Stimulated activated naive CD8-positive, alpha-beta T cell treated with anti-CD3 and anti-CD28 coated beads, Interleukin-15, Interleukin-2, amounts not matched to agents 100 U/mL and 50 U/mL, for 24 hours (primary cell): ENCODE measurements around the gene GRIK3.
"Not testable (repeated sequence)": the region's sequence is repeated elsewhere in the genome, so short reads cannot be mapped to it uniquely, and the experiment has no call there.

Experiments used
- ATAC-seq: fragments of 150-1000 bp; cut with Tn5 transposase; one replicate; pipeline ENCODE4 v1.10.0; 2021
- DNase-seq: peaks from one replicate; pipeline ENCODE4 v3.0.0; 2021

GRIK3 gene

DNA sequence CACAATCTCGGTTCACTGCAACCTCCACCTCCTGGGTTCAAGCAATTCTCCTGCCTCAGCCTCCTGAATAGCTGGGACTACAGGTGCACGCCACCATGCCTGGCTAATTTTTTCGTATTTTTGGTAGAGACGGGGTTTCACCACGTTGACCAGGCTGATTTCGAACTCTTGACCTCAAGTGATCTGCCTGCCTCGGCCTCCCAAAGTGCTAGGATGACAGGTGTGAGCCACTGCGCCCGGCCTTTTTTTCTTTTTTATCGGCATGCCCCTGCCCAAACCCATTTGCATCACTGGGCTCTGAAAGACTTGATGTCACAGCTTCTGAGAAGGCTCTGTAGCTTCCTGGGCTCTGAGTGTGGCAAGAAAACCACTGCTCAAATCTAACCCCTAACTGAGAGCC, 125.0 kb downstream of the GRIK3 start:
- DNase-seq, ATAC-seq: not testable (repeated sequence)

DNA sequence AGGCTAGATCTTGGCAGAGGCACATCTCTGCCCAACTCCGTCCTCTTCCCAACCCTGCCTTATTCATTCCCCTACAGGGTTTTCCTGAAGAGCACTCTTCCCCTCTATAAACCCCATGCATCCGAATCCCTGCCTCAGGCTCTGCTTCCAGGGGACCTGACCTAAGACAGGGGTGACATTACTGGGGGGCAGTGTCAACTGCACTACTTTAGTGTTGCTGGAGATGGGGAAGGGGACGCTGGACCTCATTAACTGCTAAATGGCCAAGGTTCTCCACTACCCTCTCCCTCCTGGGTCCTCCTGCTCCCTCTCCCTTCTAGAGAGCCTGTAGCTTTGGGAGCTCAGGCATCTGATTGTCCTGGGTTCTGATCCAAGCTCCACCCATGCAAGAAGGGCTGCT, 126.2 kb downstream of the GRIK3 start:
- DNase-seq (no peak), ATAC-seq (no peak)

DNA sequence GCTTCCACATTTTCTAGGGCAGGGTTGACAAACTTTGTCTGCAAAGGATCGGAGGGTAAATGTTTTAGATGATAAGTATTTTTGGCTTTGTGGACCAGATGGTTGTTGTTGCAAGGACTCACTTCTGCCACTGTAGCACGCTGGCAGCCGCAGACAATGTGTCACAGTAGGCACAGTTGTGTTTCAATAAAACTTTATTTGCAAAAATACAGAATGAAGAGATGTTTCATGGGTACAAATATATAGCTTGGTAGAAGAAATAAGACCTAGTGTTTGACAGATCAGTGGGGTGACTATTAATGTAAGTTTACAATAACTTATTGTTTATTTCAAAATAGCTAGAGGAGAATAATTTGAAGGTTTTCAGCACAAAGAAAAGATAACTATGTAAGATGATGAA, 127.8 kb downstream of the GRIK3 start:
- DNase-seq (no peak), ATAC-seq (no peak)

DNA sequence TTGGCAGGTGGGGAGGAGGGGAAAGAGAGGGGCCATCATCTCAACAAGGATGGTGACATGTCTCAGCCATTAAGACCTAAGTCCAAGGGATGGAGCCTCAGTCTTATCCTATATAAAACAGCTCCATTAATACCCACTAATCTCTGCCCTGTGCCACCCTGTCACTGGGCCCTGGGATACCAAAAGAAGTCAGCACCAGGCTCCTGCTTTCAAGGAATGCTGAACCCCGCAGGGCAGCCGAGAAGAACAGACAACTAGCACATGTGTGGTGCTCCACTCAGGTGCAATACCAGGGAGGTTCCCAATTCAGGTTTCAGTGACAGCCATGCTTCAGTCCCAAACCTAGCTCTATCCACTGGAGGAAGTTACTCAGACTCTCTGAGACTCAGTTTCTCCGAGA, 128.4 kb downstream of the GRIK3 start:
- no peak for ATAC-seq

DNA sequence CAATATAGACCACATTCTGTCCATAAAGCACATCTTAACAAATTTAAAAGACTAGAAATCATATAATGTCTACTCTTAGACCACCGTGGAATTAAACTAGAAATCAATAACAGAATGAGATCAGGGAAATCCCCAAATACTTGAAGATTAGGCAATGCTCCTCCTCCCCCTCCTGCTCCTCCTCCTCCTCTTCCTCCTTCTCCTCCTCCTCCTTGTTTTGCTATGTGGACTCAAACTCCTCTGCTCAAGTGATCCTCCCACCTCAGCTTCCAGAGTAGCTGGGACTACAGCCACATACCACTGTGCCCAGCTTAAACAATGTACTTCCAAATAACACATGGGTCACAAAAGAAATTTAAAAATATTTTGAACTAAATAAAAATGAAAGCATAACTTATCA, 134.2 kb downstream of the GRIK3 start:
- DNase-seq (no peak), ATAC-seq (no peak)

More for the DNA sequence above, 128.4 kb downstream of the GRIK3 start:
- no peak for DNase-seq

DNA sequence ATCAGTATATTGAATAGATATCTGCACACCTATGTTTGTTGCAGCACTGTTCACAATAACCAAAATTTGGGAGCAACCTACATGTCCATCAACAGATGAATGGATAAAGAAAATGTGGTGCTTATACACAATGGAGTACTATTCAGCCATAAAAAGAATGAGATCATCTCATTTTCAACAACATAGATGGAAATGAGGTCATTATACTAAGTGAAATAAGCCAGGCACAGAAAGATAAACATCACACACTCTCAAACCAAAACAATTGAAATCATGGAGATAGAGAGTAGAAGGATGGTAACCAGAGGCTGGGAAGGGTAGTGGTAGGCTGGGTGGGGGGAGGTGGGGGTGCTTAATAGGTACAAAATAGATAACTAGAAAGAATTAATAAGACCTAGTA, 136.5 kb downstream of the GRIK3 start:
- ATAC-seq, DNase-seq: not testable (repeated sequence)

DNA sequence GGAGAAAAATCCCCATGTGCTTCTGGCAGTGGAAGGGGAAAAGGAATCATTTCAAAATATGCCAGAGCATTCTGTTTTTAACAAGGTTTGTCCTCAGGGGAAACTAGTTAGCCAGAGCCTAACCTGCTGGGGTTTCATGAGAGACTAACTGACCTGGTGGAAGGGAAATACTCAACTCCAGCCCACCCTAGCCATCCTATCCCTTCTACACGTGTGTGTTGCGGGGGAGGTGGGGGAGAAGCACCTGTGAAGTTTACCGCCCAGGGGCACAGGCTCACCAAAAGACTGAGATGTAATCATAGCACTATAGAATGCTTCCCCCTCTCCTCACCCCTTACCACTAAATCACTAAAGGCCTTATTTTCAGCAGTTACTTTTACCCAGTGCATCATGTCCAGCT, 139.5 kb downstream of the GRIK3 start:
- no peak for ATAC-seq
- DNase-seq, result no peak

DNA sequence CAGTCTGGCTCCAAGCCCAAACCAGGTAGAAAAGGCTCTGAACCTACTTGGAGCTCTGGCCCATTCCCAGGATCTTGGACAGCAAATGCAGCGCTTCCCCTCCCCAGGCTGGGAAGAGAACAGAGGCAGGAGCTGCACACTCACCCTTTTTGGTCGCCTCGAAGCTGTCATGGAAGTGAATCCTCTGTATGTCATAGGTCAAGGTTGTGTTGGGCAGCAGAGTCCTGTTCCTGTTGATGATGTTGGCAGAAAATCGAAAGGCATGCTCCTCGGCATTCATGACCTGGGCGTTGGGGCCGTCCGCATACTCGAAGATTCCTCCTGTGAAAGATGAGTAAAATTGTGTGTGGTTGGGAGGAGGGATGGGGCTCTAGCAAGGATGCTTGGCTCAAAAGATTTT, 143.5 kb downstream of the GRIK3 start:
- ATAC-seq, result no peak
- no peak for DNase-seq

DNA sequence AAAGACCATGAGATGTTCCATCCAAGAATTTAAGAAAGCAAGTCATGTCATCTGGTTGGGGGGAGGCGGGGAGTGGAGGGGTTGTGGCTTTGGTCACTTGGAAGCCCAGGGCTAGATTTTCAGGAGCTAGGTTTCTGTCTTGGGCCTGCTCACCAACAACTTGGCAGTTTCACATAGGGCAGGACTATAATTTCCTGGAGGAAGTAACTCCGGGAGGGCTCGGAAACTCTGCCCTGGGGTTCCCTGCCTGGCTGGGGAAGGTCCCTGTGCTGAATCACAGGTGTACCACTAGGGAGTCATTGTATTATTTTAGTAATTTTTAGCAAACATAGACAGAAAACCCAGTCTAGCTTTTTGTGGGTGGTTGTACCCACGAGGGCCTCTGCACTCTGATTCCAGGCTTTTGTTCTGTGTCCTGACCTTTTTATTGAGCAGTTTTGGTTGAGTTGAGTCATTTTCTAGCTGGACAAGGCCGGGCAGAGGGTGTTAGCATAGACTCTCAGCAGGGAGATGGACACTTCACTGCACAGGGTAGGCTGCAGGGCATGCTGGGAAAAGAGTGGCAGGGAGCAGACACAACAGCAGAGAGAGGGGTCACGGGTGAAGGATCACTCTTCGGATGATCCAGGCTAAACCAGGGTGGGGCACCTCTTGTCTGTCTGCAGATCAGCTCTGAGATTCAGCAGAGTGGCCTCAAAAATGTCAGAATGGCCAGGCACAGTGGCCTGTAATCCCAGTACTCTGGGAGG, 144.7 kb downstream of the GRIK3 start:
- no peak for DNase-seq
- no peak for ATAC-seq

DNA sequence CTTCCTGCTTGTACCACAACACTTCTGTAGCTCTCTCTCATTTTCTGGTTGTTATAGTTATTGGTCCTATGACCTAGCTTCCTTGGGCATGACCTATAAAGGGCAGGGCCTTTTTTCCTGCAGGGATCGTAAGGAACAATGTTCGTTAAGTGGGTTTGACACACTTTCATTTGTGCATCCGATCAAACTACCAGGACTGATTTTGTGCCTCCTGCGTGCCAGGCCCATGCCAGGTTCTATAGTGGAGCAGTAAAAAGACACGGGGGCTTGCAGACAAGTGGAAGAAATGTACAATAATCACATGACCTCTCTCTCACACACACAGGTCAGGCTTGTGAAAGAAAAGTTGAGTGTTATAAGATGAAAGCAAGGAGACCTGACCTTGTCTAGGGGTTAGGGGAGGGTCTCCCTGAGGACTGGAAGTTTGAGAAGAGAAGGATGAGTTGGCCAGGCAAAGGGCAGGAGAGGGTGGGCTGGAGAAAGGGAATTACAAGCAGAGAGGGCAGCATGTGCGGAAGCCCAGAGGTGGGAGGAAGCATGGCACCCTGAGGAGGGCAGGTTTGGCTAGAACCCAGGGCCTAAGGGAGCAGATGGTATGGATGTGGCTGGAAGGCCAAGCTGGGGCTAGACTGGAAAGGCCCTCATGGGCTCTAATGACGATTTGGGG, 145.4 kb downstream of the GRIK3 start:
- ATAC-seq, result no peak
- DNase-seq, result no peak

DNA sequence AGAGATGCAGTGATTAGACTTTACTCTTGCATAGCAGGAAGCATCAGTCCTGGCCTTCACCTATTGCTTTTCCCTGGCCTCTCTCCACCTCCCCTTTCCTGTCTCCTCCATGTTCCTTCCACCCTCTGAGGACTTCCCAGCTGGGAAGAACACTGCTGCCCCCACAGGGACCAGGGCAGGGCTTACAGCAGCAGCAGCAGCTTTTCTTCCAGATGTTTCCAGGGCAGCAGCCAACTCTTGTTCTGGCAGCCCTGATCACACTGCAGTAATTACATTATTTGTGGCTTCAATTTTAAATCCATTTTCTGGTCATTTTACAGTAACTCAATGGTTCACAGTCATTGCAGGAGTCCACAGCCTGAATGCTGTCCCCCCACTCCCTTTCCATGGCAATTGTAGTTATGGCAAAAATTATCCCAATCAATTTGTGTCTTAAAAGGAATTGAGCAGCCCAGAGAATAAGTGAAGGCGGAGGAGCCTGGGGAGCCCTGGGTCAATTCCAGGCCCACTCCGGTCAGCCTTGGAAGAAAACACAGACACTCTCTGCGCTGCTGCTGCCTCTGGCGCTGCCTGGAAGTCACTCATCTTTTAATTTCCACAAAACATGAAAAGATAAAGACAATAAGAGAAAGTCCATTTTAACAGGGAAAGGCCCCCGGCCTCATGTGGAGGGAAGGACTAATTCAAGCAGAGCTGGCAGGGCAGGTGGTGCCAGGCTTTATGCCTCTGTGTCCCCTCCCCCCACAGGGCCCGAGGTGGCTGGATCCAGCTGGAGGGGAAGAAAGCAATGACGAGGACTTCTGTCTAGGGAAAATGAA, 148.6 kb downstream of the GRIK3 start:
- ATAC-seq (no peak), DNase-seq (no peak)

DNA sequence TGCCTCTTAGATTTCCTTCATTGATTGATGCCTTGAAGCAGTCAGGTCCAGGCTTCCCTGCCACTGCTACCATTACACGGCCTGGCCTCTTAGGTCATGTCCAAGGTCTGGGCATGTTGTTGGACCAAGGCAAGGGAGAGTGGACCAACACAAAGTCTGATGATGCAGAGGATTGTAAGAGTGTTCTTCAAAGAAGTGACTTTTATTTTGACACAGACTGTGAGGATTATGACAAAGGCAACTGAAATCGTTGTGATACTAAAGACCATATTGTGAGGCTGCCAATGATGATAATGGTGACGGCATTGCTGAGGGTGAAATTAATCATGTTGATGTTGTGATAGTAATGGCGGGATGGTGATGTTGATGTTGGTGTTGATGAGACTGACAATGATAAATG, 149.5 kb downstream of the GRIK3 start:
- ATAC-seq (no peak), DNase-seq (no peak)

DNA sequence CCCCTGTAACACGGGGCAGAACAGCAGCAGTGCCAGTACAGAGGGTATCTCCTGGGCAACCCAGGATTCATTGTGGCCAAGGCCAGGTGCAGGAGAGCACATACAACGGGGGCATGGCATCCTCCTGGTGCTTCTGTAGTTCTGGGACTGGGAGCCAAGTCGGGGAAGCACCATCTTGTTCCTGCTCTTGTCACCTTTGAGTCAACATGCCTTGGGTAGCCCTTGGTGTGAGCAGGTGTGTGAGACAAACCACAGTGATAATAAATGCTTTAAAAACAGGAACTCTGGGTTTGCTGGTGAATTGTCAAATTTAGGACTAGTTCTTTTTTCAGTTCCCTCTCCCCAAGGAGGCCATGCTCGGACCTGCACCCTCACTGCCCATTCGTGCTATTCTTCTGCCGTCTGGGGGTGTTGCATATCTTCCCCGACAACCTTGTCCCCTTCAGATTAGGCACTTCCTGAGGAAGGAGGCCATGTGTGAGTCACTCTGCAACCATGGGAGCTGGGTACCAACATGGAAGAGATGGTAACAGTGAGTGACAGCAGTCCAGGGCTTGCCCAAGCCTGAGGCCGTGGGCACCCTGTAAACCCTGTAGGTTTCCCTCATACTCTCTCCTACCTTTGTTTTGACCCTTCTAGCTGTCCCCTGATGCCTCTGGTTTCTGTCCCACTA, 150.2 kb downstream of the GRIK3 start:
- no peak for DNase-seq
- no peak for ATAC-seq

DNA sequence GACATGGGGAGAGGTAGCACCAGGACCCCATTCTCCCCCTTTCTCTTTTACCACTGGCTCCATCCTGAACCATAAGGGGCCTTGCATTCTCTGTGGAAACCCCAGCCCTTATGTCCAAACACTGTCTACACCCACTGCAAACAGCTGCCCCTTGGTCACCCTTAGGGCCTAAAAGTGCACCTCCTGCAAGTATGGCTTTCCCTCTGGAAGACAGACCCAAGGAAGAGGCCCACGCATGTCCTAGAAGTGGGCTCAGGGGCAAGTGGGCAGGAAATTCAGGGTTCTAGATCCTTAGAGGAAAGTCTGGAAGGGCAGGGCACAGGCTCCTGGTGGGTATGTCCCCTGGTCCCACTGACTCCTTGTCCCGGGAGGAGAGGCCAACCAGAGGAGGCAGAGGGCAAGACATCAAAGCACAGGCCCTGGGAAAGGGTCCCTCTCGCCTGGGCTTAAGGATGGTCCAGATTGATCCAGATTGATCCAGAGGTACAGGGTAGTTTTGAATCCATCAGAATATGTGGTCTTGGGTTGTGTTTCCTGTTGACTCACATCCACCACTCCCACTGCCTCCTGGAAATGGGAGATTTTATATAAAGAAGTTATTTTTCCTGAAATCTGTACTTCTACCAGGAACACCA, 150.9 kb downstream of the GRIK3 start:
- DNase-seq (no peak), ATAC-seq (no peak)

DNA sequence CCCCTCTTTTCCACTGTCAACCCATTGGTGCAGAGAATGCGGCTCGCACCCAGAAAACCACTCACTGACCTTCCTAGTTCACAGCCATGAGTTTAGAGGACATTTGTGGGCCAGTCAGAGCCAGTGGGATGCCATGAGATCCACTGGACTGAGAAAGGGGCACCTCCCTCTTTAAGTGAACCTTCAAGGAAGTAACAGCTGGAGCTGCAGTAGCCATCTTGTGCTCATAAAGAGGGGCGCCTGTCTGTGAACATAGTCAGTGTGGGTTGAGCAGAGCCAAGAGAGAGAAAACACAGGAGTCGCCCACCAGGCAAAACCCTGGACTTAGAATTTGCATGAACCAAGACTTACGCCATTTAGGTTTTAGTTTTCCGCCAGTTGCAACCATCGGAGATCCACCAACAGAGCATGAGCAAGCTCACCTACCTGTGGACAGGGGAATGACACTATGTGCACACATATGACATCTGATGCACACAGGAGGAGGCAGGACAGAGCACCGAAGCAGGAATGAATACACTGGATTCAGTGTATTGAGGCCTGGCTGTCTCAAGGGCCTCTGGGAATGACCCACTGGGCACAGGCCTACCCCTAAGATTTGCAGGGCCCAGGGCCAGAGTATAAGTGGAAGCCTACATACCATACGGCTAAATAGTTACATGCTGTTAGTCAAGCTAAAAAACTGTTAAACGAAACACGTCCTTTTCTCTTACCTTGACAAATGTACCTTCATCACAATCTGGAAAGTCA, 151.6 kb downstream of the GRIK3 start:
- ATAC-seq (no peak), DNase-seq (no peak)

DNA sequence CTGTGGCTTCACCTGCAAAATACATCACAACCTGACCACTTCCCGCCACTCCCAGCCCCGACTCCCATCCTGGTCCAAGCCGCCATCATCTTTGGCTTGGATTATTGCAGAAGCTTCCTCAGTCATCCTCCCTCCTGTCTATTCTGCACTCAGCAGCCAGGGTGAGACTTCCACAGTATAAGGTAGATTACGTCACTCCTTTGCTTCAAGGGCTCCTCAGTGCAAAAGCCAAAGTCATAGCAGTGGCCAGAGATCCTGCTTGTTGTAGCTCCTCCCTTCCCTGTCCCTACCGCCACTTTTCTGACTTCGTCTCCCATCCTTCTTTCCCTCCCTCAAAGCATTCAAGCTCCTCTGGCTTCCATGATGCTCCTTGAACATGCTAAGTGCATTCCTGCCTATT, 152.8 kb downstream of the GRIK3 start:
- no peak for ATAC-seq

DNA sequence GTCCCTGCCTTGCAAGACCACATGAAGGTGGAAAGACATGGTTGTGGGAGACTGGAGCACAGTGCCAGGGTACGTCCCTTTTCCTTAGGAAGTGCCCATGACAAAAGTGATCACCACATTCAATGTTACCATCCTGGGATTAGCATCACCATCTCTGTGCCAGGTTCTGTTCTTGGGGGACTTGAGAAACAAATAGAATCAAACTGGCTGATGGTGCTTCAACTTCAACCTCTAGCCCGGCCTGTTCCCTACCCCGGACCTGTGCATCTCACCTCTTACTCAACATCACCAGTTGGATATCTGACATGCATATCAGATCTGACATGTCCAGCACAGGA, 153.3 kb downstream of the GRIK3 start:
- no peak for ATAC-seq
- DNase-seq, result no peak

More for the DNA sequence above, 152.8 kb downstream of the GRIK3 start:
- no peak for DNase-seq

DNA sequence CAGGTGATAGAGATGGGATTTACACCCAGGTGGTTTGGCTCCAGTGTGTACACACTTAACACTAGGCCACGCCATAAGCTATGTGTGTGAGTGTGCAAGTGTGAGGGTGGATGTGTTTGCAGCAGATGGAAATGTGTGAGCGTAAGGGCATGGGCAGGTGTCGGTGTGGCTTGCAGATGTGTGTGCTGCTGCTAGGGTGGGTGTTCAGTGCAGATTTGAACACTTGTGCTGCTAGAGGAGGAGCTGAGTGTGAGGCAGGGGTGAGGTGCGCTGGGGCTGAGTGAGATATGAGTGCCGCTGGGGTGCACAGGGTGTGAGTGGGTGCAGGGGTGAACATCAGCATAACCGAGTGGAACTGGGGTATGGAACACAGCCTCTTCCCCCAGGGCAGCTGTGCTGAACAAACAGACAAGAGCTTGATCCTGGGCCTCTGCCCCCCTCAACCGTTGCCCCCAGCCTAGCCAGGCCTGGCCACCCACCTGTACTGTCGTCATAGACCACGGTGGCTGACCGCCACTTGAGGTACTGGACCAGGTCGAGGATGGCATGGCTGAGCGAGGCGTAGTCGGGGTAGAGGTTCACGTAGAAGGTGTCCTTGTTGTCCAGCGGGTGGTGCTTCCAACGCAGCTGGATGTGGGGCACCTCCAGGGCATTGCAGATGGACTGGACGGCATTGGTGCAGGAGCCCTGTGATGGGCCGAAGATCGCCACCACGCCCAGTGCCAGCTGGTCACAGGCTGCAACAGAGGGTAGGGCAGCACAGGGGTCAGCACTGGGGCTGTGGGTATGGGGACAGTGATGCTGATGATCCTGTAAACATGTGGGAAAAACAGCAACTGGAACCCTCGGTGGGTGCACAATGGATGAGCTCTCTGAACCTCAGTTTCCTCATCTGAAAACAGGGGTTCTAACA, 153.9 kb downstream of the GRIK3 start:
- ATAC-seq, result no peak
- no peak for DNase-seq

DNA sequence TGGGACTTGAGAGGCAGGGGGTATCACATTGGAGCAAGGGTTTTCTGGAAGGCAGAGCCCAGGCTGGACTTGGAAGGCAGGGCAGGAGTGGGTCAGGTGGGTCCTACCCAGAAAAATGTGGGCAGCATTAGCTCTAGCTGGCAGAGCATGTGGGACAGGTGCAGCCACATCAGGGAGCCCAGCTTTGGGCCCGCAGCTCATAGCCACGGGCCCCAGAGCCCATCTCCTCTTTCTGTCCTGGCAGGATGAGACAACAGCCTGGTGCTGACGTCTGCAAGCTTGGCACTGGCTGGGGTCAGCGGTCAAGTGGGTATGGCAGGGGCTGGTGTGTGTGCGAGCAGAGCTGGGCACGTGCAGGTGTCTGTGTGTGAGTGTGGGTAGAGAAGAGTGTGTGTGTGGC, 154.7 kb downstream of the GRIK3 start:
- DNase-seq, result no peak

DNA sequence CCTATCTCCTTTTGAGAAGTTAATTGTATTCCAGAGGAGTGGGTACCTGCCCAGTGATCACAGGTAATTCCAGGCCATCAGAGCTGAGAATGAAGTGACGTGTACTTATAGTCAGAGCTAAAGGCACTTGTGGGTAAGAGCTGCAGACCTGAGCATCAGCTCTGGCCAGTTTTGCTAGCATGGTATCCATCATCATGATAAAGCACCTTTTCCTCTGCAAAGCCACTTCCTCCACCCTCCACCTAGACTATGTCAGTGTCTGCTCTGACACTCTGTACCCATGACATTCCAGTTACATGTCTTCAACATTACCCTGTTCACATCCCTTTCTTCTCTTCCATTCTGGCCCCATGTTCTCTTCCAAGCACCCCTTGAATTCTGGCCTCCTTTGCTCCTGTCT, 157.3 kb downstream of the GRIK3 start:
- no peak for ATAC-seq
- no peak for DNase-seq

More for the DNA sequence above, 154.7 kb downstream of the GRIK3 start:
- ATAC-seq, result no peak
